Lower leg skin (tissue), 4 donors: ENCODE results near the gene CACNA1I. TPM values are rescaled to one million over a fixed set of nuclear protein-coding genes. Genes with fewer than 3 reads are reported as not detected.

Experiments
- DNase-seq, 2 donors: peaks; one replicate each; pipeline ENCODE4 v3.0.0-alpha.2; 2019; ENCODE audit warnings: low spot score in 2 of 2
- H3K4me3 ChIP-seq: fragments of 200-600 bp; sonication (generic); 2 replicates; pipeline ENCODE4 v1.5.1; 2017; ENCODE audit warnings: mild to moderate bottlenecking, low read depth; ENCODE audit not compliant: poor library complexity, severe bottlenecking
- CTCF ChIP-seq, 3 donors: fragments of 450-650 bp; IDR thresholded peaks; one replicate each; pipeline ENCODE4 v1.5.1; 2016; ENCODE audit warnings: antibody characterized with exemption in 3 of 3, mild to moderate bottlenecking in 3 of 3, moderate library complexity in 2 of 3
- POLR2A ChIP-seq, 2 donors: fragments of 450-650 bp; IDR thresholded peaks; one replicate each; pipeline ENCODE4 v1.6.1; 2016 to 2017; ENCODE audit warnings: antibody characterized with exemption in 2 of 2, mild to moderate bottlenecking in 1 of 2, moderate library complexity in 1 of 2
- WGBS, 2 donors: methylation state at CpG; one replicate each; pipeline ENCODE4 v1.1.5; 2018; 5-methylcytosine and 5-hydroxymethylcytosine counted together
- intact Hi-C: fragments of 100-400 bp; cut with DNase I; formaldehyde crosslinking; loops from one replicate; pipeline ENCODE4 v1.15.0; 2023; ENCODE audit warnings: low total_unique reads
- total RNA-seq, 4 donors: library from RNA; depleted of rRNA; stranded (reverse); fragments of >200 nt; gene quantifications; one replicate each; pipeline ENCODE4 v1.1.0, GENCODE V29; 2016

CACNA1I gene
- total RNA-seq, 4 donors from 2014 or later = 0.13 to 0.27 (median 0.21) TPM

DNA sequence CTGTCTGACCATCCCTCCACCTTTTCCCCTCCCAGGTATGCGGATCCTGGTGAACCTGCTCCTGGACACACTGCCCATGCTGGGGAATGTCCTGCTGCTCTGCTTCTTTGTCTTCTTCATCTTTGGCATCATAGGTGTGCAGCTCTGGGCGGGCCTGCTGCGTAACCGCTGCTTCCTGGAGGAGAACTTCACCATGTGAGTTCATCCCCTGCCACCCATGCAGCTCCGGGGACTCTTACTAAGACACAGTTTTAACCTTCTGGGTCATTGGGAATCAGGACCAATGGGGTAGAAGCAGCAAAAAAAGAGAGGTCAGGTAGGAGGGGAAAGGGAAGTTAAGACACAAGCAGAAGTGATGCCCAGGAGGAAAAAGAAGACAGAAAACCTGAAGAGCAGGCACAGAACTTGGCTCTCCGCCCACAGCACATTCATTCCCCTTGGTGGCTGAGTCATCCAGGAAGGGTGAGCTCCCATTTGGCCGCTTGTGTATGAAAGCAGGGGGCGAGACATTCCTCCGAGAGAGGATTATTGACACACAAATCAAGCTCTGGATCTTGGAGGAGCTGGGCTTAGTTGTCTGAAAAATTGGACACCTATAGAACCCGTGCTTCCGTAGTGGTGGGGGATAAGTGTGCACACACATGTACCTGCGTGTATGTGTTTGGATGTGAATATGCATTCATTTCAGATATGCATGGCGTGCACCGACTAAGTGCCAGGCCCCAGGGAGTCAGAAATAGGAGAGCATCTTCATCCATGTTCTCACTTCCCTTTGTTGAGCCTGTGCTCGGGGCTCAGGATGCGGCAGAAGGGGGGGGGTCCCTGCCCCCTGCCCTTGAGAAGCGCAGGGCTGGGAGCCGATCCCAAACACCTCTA is 64.2 kb downstream of the CACNA1I start:
- DNase-seq = peak in 1 of 2 donors; percentile 39

DNA sequence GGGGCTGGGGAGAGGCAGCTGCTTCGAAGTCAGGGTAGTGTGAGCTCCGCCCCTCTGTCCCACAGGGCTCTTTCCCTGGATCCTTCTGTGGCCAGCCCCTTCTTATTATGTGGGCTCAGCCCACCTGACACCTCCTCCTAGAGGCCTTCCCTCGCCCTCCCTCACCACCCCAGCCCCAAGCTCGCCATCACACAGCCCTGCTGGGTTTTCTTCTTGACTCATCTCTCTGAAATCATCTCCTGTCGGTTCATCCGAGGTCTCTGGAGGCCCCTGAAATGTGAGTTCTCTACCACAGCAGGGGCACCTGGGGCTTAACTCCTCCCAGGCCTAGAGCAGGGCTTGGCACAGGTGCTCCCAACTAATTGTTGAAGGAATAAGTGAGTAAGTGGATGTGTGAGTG is 65.2 kb downstream of the CACNA1I start:
- intact Hi-C loops = no loop called here
- H3K4me3 ChIP-seq = no peak overlapping the region
- no peak for TF ChIP-seq POLR2A (IDR thresholded peaks at IDR 0.05)
- no peak for DNase-seq
- WGBS, 2 donors = 59 to 62% methylated on average over 6 of the region's 6 CpGs

More for the DNA sequence above, 64.2 kb downstream of the CACNA1I start:
- H3K4me3 ChIP-seq = no peak overlapping the region
- TF ChIP-seq CTCF (IDR thresholded peaks at IDR 0.05) = no peak
- TF ChIP-seq POLR2A (IDR thresholded peaks at IDR 0.05) = no peak
- intact Hi-C loops = no loop called here
- 46 to 50% methylated on average over 18 of the region's 18 CpGs for WGBS, 2 donors

GRCh38 chr22:39638958-39639357 is 68.4 kb downstream of the CACNA1I start:
- no peak for DNase-seq
- TF ChIP-seq CTCF (IDR thresholded peaks at IDR 0.05) (no peak), POLR2A (IDR thresholded peaks at IDR 0.05) (no peak)
- intact Hi-C loops = no loop called here
- H3K4me3 ChIP-seq = no peak overlapping the region
- WGBS, 2 donors = 86 to 92% methylated on average over 2 of the region's 2 CpGs

GRCh38 chr22:39641660-39642310 is 71.2 kb downstream of the CACNA1I start:
- intact Hi-C loops = no loop called here
- TF ChIP-seq CTCF (IDR thresholded peaks at IDR 0.05) (no peak), POLR2A (IDR thresholded peaks at IDR 0.05) (no peak)
- 76 to 84% methylated on average over 9 of the region's 9 CpGs for WGBS, 2 donors
- no peak overlapping the region for H3K4me3 ChIP-seq
- no peak for DNase-seq

GRCh38 chr22:39643311-39644083 is 72.9 kb downstream of the CACNA1I start:
- no peak overlapping the region for H3K4me3 ChIP-seq
- intact Hi-C loops = no loop called here
- TF ChIP-seq POLR2A (IDR thresholded peaks at IDR 0.05) = no peak
- no peak for TF ChIP-seq CTCF (IDR thresholded peaks at IDR 0.05)
- no peak for DNase-seq
- 74 to 78% methylated on average over 9 of the region's 9 CpGs for WGBS, 2 donors

DNA sequence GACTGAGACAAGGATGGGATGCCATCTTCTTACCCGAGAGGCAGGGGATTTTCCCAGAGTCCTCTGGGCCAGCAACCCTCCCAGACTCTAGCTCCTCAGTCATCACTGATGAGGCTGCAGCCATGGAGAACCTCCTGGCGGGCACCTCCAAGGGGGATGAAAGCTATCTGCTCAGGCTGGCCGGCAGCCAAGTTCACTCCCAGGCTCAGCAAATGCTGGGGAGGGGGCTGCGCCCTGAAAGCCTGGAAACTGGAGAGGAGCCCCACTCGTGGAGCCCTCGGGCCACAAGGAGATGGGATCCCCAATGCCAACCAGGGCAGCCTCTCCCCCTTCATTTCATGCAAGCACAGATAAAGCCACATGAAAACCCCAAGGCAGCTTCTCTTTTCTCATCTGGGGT is 75.0 kb downstream of the CACNA1I start:
- intact Hi-C loops = no loop called here
- TF ChIP-seq POLR2A (IDR thresholded peaks at IDR 0.05) (no peak), CTCF (IDR thresholded peaks at IDR 0.05) (no peak)
- no peak for DNase-seq
- WGBS, 2 donors = 63 to 70% methylated on average over 6 of the region's 6 CpGs
- H3K4me3 ChIP-seq = no peak overlapping the region
